IMR-90 (cell line): ENCODE measurements around the gene SPRYD7. TPM values are rescaled to one million over a fixed set of nuclear protein-coding genes. Genes with fewer than 3 reads are reported as not detected.

Experiments used
- ATAC-seq: fragments of 200-7000 bp; cut with Tn5 transposase; 2 replicates; pipeline ENCODE4 v1.9.1; 2020; ENCODE audit warnings: low read depth, mild to moderate bottlenecking, moderate library complexity
- BruUV-seq: library from RNA; stranded (reverse); fragments of 400-500 nt; replicated peaks from 2 replicates; lab custom pipeline; 2021; lab: Mats Ljungman, UMichigan
- CTCF ChIA-PET: fragments of 300-600 bp; formaldehyde crosslinking; extraction: SDS; loops from one replicate; lab custom pipeline; 2021; ENCODE audit warnings: antibody characterized with exemption; lab: Yijun Ruan, JAX
- POLR2A ChIA-PET: fragments of 300-600 bp; sonication (Branson Sonifier 250); formaldehyde crosslinking; loops from one replicate; lab custom pipeline; 2022; ENCODE audit warnings: antibody characterized with exemption; ENCODE audit not compliant: unreplicated experiment; lab: Charles Lee
- DNase-seq: peaks from one replicate; pipeline ENCODE4 v3.0.0; 2013
- H2AFZ ChIP-seq: replicated peaks from 2 replicates; pipeline ENCODE3; 2013; ENCODE audit warnings: low read length, mild to moderate bottlenecking; ENCODE audit not compliant: poor library complexity
- H2AK5ac ChIP-seq: 2 replicates; pipeline ENCODE4 v1.6.1; 2013; ENCODE audit warnings: low read depth, low read length, inconsistent platforms
- H2AK9ac ChIP-seq: replicated peaks from 2 replicates; pipeline ENCODE3; 2013; ENCODE audit warnings: mild to moderate bottlenecking, low read depth, low read length, moderate library complexity; ENCODE audit not compliant: poor library complexity
- H2BK120ac ChIP-seq: 2 replicates; pipeline ENCODE4 v1.6.1; 2013; ENCODE audit warnings: low read depth, low read length, inconsistent platforms
- H2BK15ac ChIP-seq: 3 replicates; pipeline ENCODE4 v1.6.1; 2013; ENCODE audit warnings: low read depth, low read length, inconsistent platforms
- H2BK20ac ChIP-seq: 2 replicates; pipeline ENCODE4 v1.6.1; 2013; ENCODE audit warnings: low read depth, mild to moderate bottlenecking, inconsistent platforms, low read length, moderate library complexity
- H2BK5ac ChIP-seq: 2 replicates; pipeline ENCODE4 v1.6.1; 2013; ENCODE audit warnings: mild to moderate bottlenecking, low read depth, low read length, inconsistent platforms; ENCODE audit not compliant: poor library complexity, severe bottlenecking
- H3K14ac ChIP-seq: replicated peaks from 2 replicates; pipeline ENCODE4 v1.6.1; 2013; ENCODE audit warnings: low read depth, low read length, inconsistent platforms
- H3K18ac ChIP-seq: 2 replicates; pipeline ENCODE4 v1.6.1; 2013; ENCODE audit warnings: low read depth, low read length, control low read depth
- H3K23ac ChIP-seq: 2 replicates; pipeline ENCODE4 v1.6.1; 2013; ENCODE audit warnings: low read depth, low read length, inconsistent platforms
- H3K27ac ChIP-seq: 2 replicates; pipeline ENCODE4 v1.5.1; 2013; ENCODE audit warnings: mild to moderate bottlenecking, control low read depth, low read length; ENCODE audit not compliant: insufficient read depth
- H3K27me3 ChIP-seq: 2 replicates; pipeline ENCODE4 v1.6.1; 2013; ENCODE audit warnings: low read length; ENCODE audit not compliant: control insufficient read depth, insufficient read depth
- H3K36me3 ChIP-seq: 2 replicates; pipeline ENCODE4 v1.6.1; 2013; ENCODE audit warnings: low read length, mixed read lengths; ENCODE audit not compliant: control insufficient read depth, insufficient read depth
- H3K4ac ChIP-seq: 2 replicates; pipeline ENCODE4 v1.6.1; 2013; ENCODE audit warnings: low read depth, low read length, inconsistent platforms
- H3K4me1 ChIP-seq: 2 replicates; pipeline ENCODE4 v1.6.1; 2013; ENCODE audit warnings: low read length, mixed read lengths; ENCODE audit not compliant: control insufficient read depth, insufficient read depth
- H3K4me2 ChIP-seq: 2 replicates; pipeline ENCODE4 v1.6.1; 2013; ENCODE audit warnings: low read depth, mild to moderate bottlenecking, control low read depth, low read length, moderate library complexity
- H3K4me3 ChIP-seq: 2 replicates; pipeline ENCODE4 v1.5.1; 2013; ENCODE audit warnings: low read depth, mild to moderate bottlenecking, control low read depth, low read length, moderate library complexity; ENCODE audit not compliant: insufficient read depth
- H3K56ac ChIP-seq: 2 replicates; pipeline ENCODE4 v1.6.1; 2013; ENCODE audit warnings: low read length, inconsistent platforms; ENCODE audit not compliant: insufficient read depth; ENCODE audit errors: extremely low read depth
- H3K79me1 ChIP-seq, 2 experiments: 2 replicates each; pipeline ENCODE4 v1.6.1; 2013; ENCODE audit warnings: low read length in 2 of 2, inconsistent platforms in 1 of 2, low read depth in 1 of 2
- H3K9ac ChIP-seq: 2 replicates; pipeline ENCODE4 v1.6.1; 2013; ENCODE audit warnings: low read depth, low read length, control low read depth
- H3K9me1 ChIP-seq: 2 replicates; pipeline ENCODE4 v1.6.1; 2013; ENCODE audit warnings: low read length, inconsistent platforms; ENCODE audit not compliant: insufficient read depth
- H3K9me3 ChIP-seq: 2 replicates; pipeline ENCODE4 v1.6.1; 2013; ENCODE audit warnings: low read length; ENCODE audit not compliant: control insufficient read depth, insufficient read depth
- H4K20me1 ChIP-seq: 2 replicates; pipeline ENCODE4 v1.6.1; 2013; ENCODE audit warnings: low read length, inconsistent platforms; ENCODE audit not compliant: insufficient read depth
- H4K5ac ChIP-seq: 2 replicates; pipeline ENCODE4 v1.6.1; 2013; ENCODE audit warnings: mild to moderate bottlenecking, low read depth, low read length, control low read depth
- H4K8ac ChIP-seq, 2 experiments: 2 replicates each; pipeline ENCODE4 v1.6.1; 2013; ENCODE audit warnings: low read depth in 2 of 2, low read length in 2 of 2, control low read depth in 1 of 2, inconsistent platforms in 1 of 2
- H4K91ac ChIP-seq: 2 replicates; pipeline ENCODE4 v1.6.1; 2013; ENCODE audit warnings: low read depth, low read length, inconsistent platforms; ENCODE audit not compliant: insufficient read depth
- CTCF ChIP-seq: conservative IDR thresholded peaks from 2 replicates; pipeline ENCODE4 v1.5.1; 2012; ENCODE audit warnings: mild to moderate bottlenecking, low read depth, low read length, improper control_type of control experiment
- MAFK ChIP-seq: IDR thresholded peaks from 2 replicates; pipeline ENCODE4 v1.6.1; 2012; ENCODE audit warnings: low read depth, low read length, improper control_type of control experiment
- WGBS, 2 experiments: methylation state at CpG; one replicate each; pipeline versions ENCODE4 v1.1.5 to v1.1.7; 2013; ENCODE audit warnings: missing lambda C conversion rate in 2 of 2; ENCODE audit not compliant: insufficient read length in 1 of 2; ENCODE audit errors: extremely low coverage in 2 of 2; 5-methylcytosine and 5-hydroxymethylcytosine counted together
- dilution Hi-C: fragments of 300-500 bp; cut with HindIII; formaldehyde crosslinking; loops from one replicate; pipeline ENCODE4 v1.14.3; 2018; ENCODE audit warnings: low sequenced_read_pairs; ENCODE audit not compliant: unreplicated experiment
- in situ Hi-C: fragments of 300-500 bp; cut with MboI; formaldehyde crosslinking; loops from 3 replicates; pipeline ENCODE4 v1.14.3; 2019; ENCODE audit warnings: low sequenced_read_pairs, inconsistent platforms, mixed read lengths
- intact Hi-C: fragments of 100-400 bp; cut with micrococcal nuclease; formaldehyde crosslinking; loops from 2 replicates; pipeline ENCODE4 v1.10.0; 2022
- polyA plus RNA-seq, 3 experiments: library from polyadenylated mRNA; depleted of rRNA; stranded (reverse); fragments of >200 nt; gene quantifications; 2 replicates each; pipeline ENCODE4 v1.2.3, GENCODE V29; 2012; ENCODE audit warnings: low replicate concordance in 1 of 3
- total RNA-seq: library from RNA; depleted of rRNA; stranded (reverse); fragments of >200 nt; gene quantifications from 2 replicates; pipeline ENCODE4 v1.2.3, GENCODE V29; 2012

The SPRYD7 gene
- total and polyA plus RNA-seq, 2 of the 4 experiments (the other 2 are of a cell fraction) = 5.6 to 20.2 TPM

DNA sequence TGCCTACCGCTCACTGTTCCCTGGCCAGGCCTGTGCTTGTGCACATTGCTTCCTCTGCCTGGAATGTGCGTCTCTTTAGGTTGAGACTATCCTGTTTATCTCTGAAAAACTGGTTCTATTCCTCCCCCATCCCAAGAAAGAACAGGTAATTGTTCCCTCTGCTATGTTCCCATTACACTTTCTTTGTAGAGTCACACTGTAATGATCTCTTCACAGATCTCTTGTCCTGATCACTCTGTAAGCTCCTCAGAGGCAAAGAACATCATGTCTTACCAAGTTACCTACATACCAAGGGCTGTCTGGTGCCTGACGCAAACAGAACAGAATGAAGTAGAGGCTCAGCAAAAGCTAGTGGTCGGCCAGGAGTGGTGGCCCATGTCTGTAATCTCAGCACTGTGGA lies 40.3 kb downstream of the SPRYD7 start:
- H2BK15ac ChIP-seq = no peak overlapping the region
- H3K4me2 ChIP-seq = no peak overlapping the region
- no peak overlapping the region for H2BK20ac ChIP-seq
- ATAC-seq (no peak), DNase-seq (no peak)
- H3K18ac ChIP-seq = no peak overlapping the region
- WGBS, 2 experiments = 100% methylated on average over 1 of the region's 4 CpGs; no CpG with 5 or more reads in 1 of the 2 experiments
- no peak overlapping the region for H3K23ac ChIP-seq
- no peaks in the 10 kb centered on the region for H4K20me1 ChIP-seq
- H2AFZ ChIP-seq = no peak overlapping the region
- in situ Hi-C loops (no loop called here), intact Hi-C loops (no loop called here), dilution Hi-C loops (no loop called here)
- no peaks in the 10 kb centered on the region for H3K27me3 ChIP-seq
- ChIA-PET CTCF (no interaction called here), POLR2A (no interaction called here)
- TF ChIP-seq MAFK = no peak
- no peak for TF ChIP-seq CTCF
- BruUV-seq = no TSS peak
- no peaks in the 10 kb centered on the region for H3K79me1 ChIP-seq
- no peak overlapping the region for H3K14ac ChIP-seq
- no peak overlapping the region for H4K91ac ChIP-seq
- H3K9ac ChIP-seq = no peak overlapping the region
- H4K5ac ChIP-seq = no peak overlapping the region
- no peak overlapping the region for H2BK5ac ChIP-seq
- no peaks in the 10 kb centered on the region for H3K4me1 ChIP-seq
- H4K8ac ChIP-seq = no peak overlapping the region
- H3K9me3 ChIP-seq = no peaks in the 10 kb centered on the region
- H3K56ac ChIP-seq = no peak overlapping the region
- no peak overlapping the region for H2BK120ac ChIP-seq
- no peak overlapping the region for H2AK9ac ChIP-seq
- no peaks in the 10 kb centered on the region for H3K9me1 ChIP-seq
- H3K4me3 ChIP-seq = no peak overlapping the region
- H2AK5ac ChIP-seq = no peak overlapping the region
- no peak overlapping the region for H3K27ac ChIP-seq
- no peaks in the 10 kb centered on the region for H3K36me3 ChIP-seq
- no peak overlapping the region for H3K4ac ChIP-seq
